ENCODE results near the gene C2orf81. TPM values are rescaled to one million over a fixed set of nuclear protein-coding genes. Genes with fewer than 3 reads are reported as not detected.
"Not testable (repeated sequence)": the region's sequence is repeated elsewhere in the genome, so short reads cannot be mapped to it uniquely, and the experiment has no call there.

Gene C2orf81
- polyA plus RNA-seq, 10 donors = 1.7 to 3.2 (median 2.4) TPM

- DNase-seq = no peak
These were observed 2.9 kb upstream of the C2orf81 start for GRCh38 chr2:74424139-74424992.

- no peak for DNase-seq
These were observed 2.0 kb upstream of the C2orf81 start for GRCh38 chr2:74423231-74424095.

- not testable (repeated sequence) for DNase-seq
These were observed 846 bp downstream of the C2orf81 start for GRCh38 chr2:74420443-74421103.

GRCh38 chr2:74420006-74420405 is 1.4 kb downstream of the C2orf81 start:
- no peak for DNase-seq

GRCh38 chr2:74419345-74419744 is 2.1 kb downstream of the C2orf81 start:
- DNase-seq = no peak

GRCh38 chr2:74418312-74418711 is 3.1 kb downstream of the C2orf81 start:
- DNase-seq = no peak

GRCh38 chr2:74417763-74418162 is 3.7 kb downstream of the C2orf81 start:
- no peak for DNase-seq

GRCh38 chr2:74417197-74417596 is 4.2 kb downstream of the C2orf81 start:
- no peak for DNase-seq

GRCh38 chr2:74416778-74417177 is 4.6 kb downstream of the C2orf81 start:
- DNase-seq = no peak

GRCh38 chr2:74415762-74416395 is 5.5 kb downstream of the C2orf81 start:
- no peak for DNase-seq

GRCh38 chr2:74414881-74415761 is 6.3 kb downstream of the C2orf81 start:
- DNase-seq = peak; percentile 39 to 88 (median 59)

GRCh38 chr2:74414441-74414840 is 7.0 kb downstream of the C2orf81 start:
- DNase-seq = no peak

GRCh38 chr2:74413001-74413698 is 8.3 kb downstream of the C2orf81 start:
- peak; percentile 31 to 85 (median 79) for DNase-seq

- DNase-seq = no peak
These were observed 13.7 kb downstream of the C2orf81 start for GRCh38 chr2:74407682-74408081.

- no peak for DNase-seq
These were observed 15.4 kb downstream of the C2orf81 start for GRCh38 chr2:74406035-74406434.

- DNase-seq = no peak
These were observed 19.5 kb downstream of the C2orf81 start for GRCh38 chr2:74401891-74402290.

- no peak for DNase-seq
These were observed 21.6 kb downstream of the C2orf81 start for GRCh38 chr2:74399785-74400184.

- no peak for DNase-seq
These were observed 25.3 kb downstream of the C2orf81 start for GRCh38 chr2:74396149-74396548.

GRCh38 chr2:74393525-74393924 is 27.9 kb downstream of the C2orf81 start:
- no peak for DNase-seq

GRCh38 chr2:74392449-74392743 is 29.0 kb downstream of the C2orf81 start:
- no peak for DNase-seq

All from muscle of back (tissue), 11 donors.